GM12801 (cell line): Measurements from ENCODE around the gene ARHGAP21.

Source experiments
- CTCF ChIP-seq: IDR thresholded peaks from one replicate; pipeline ENCODE4 v1.5.1; 2011; ENCODE audit warnings: control low read depth; ENCODE audit not compliant: insufficient read length; ENCODE audit errors: extremely low read depth

Gene ARHGAP21

DNA sequence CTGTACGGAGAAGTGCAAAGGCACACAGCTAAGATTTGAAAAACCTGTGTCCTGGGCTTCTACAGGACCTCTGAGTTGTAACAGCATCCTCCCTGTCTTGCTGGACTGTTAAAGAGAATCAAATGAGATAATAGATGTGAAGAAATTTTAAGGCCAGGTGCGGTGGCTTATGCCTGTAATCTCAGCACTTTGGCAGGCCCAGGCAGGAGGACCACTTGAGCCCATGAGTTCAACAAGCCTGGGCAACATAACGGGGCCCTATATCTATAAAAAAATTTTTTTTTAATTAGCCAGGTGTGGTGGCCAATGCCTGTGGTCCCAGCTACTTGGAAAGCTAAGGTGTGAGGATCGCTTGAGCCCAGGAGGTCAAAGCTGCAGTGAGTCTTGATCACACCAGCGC, 2.9 kb upstream of the ARHGAP21 start:
- no peak for TF ChIP-seq CTCF

DNA sequence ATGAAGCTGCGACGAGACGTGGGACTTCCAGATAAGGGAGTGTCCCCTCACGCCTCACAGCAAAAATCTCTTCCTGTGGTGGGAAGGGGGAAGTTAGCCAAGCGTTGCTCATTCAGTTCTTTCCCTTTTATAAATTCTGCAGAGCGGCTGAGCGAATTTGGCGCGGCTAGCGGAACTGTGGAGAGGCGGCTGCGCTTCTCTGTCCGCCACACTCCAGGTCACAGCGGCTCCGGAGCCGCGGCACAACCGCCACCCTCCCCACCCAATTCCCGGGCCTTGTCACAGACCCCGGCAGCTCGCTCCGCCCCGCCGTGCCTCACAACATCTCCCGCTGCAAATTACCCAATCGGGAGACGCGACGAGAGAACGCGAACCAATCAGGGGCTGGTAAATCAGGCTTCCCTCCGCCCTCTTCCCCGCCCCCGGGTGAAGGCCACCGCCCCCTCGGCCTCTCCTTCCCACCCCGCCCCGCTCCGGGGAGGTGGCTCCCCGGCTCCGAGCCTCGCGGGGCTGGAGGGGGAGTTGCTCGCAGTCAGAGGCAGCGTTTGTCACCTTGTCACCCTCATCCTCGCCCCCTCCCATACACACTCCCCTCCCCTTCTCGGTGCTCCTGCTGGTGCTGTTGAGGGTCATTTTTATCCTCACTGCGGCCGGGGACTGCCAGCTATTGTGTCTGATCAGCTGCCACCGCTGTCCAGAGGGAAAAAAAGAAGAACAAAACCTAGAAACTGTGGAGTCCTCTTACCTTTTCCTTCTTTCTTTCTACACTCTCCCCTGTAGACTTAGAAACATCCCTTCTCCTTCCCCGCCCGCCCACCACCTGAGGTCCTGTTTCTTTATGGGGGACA, 918 bp upstream of the ARHGAP21 start:
- no peak for TF ChIP-seq CTCF

- no peak for TF ChIP-seq CTCF
These were observed 300 bp downstream of the ARHGAP21 start for GRCh38 chr10:24723386-24723787.

- TF ChIP-seq CTCF, result no peak
These were observed 856 bp downstream of the ARHGAP21 start for GRCh38 chr10:24722676-24723385.

DNA sequence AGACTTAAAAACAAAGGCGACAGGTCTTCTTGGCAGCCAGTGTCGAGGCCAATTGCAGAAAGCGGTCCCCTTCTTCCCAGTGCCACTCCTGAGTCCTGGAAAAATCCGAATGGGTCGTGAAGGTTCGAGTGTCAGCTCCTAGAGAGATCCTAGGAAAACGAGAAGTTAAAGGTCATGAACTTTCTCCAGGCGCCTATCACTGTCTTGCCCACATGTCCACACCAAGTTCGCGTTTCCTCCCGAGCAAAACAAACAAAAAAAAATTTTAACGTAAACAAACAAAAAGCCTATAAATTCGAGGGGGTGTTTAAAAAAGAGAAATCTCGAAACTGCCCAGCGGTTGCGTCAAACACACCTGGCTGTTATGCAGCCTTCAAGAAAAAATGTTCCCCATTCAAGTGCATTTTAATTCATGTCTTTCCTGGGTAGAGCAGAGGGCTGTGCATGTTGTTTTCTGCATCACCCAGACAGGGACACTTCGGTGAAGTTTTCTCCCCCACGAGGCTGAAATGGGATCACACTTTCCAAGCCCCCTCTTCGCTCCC, 1.5 kb downstream of the ARHGAP21 start:
- no peak for TF ChIP-seq CTCF

GRCh38 chr10:24721229-24722106, 2.2 kb downstream of the ARHGAP21 start:
- TF ChIP-seq CTCF, result no peak

DNA sequence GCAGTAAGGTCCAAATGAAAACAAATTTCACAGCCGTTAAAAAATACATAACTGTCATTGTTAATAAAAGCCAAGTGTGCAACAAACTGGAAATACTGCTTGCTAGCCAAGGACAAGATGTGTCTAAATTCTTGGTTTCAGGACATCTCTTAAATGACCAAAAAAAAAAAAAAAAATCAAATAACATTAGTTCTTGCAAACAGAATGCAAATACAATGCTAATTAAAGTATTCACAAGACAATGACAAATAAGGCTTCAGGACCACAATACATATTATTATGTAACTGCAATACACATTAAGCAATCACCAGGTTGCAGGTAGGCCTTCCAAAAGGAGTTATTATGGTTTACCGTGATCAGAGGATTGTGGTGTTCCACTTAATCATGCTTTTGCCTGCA, 3.6 kb downstream of the ARHGAP21 start:
- no peak for TF ChIP-seq CTCF
